HepG2 (cell line): ENCODE measurements around the gene PLEKHO1. TPM values are rescaled to one million over a fixed set of nuclear protein-coding genes. Genes with fewer than 3 reads are reported as not detected.

ENCODE experiments used
- FOXP4 ChIP-seq: sonication (generic); formaldehyde crosslinking; IDR thresholded peaks from 2 replicates; pipeline ENCODE4 v1.4.0; 2020; ENCODE audit warnings: missing genetic modification reagents
- HMG20B ChIP-seq: conservative IDR thresholded peaks from 2 replicates; pipeline ENCODE4 v1.6.1; 2016; ENCODE audit warnings: missing genetic modification reagents, missing compliant biosample characterization
- HMGXB4 ChIP-seq, 2 experiments: sonication (generic) in 1 of 2; formaldehyde crosslinking in 1 of 2; IDR thresholded peaks; 2 replicates each; pipeline versions ENCODE4 v1.4.0 to v1.6.1; 2018 to 2020; ENCODE audit warnings: missing genetic modification reagents in 2 of 2, borderline replicate concordance in 1 of 2, low read depth in 1 of 2, mild to moderate bottlenecking in 1 of 2, missing biosample characterization in 1 of 2
- KAT7 ChIP-seq: IDR thresholded peaks from 2 replicates; pipeline ENCODE4 v1.6.1; 2018; ENCODE audit warnings: borderline replicate concordance, missing compliant biosample characterization
- MTA1 ChIP-seq: sonication (generic); formaldehyde crosslinking; IDR thresholded peaks from 2 replicates; pipeline ENCODE4 v1.4.0; 2020; ENCODE audit warnings: missing genetic modification reagents, mild to moderate bottlenecking, borderline replicate concordance
- PAXIP1 ChIP-seq: sonication (generic); formaldehyde crosslinking; conservative IDR thresholded peaks from 2 replicates; pipeline ENCODE4 v1.4.0; 2020; ENCODE audit warnings: mild to moderate bottlenecking, missing genetic modification reagents, moderate library complexity
- RBFOX2 ChIP-seq: fragments of 200-400 bp; formaldehyde crosslinking; IDR thresholded peaks from 2 replicates; pipeline ENCODE4 v1.6.1; 2017; ENCODE audit warnings: low read depth, mild to moderate bottlenecking, low read length
- UBTF ChIP-seq: sonication (generic); formaldehyde crosslinking; IDR thresholded peaks from 2 replicates; pipeline ENCODE4 v1.4.0; 2020; ENCODE audit warnings: mild to moderate bottlenecking, missing genetic modification reagents
- ZNF547 ChIP-seq: sonication (generic); formaldehyde crosslinking; IDR thresholded peaks from 2 replicates; pipeline ENCODE4 v1.5.1; 2020; ENCODE audit warnings: mild to moderate bottlenecking, missing genetic modification reagents
- ZNF687 ChIP-seq: sonication (generic); formaldehyde crosslinking; IDR thresholded peaks from 2 replicates; pipeline ENCODE4 v1.5.1; 2020; ENCODE audit warnings: mild to moderate bottlenecking, missing genetic modification reagents, moderate library complexity
- ZNF775 ChIP-seq: sonication (generic); formaldehyde crosslinking; IDR thresholded peaks from 2 replicates; pipeline ENCODE4 v1.4.0; 2020; ENCODE audit warnings: missing genetic modification reagents, mild to moderate bottlenecking, moderate library complexity, borderline replicate concordance
- polyA plus RNA-seq, 8 experiments: library from polyadenylated mRNA; depleted of rRNA in 3 of 8; stranded (reverse) in 7 of 8; unstranded in 1 of 8; fragments of >200 nt; fragmentation: Illumina TruSeq in 4 of 8; extraction: Trizol in 4 of 8; gene quantifications; 2 replicates each; pipeline versions ENCODE4 v1.2.1 to v1.2.3, GENCODE V29; 2011 to 2016; ENCODE audit warnings: low read depth in 4 of 8, missing spikeins in 1 of 8, mixed read lengths in 1 of 8; ENCODE audit not compliant: insufficient read depth in 1 of 8
- total RNA-seq, 5 experiments: library from RNA; depleted of rRNA; stranded (reverse); fragments of >200 nt; fragmentation: Illumina TruSeq; extraction: Trizol; gene quantifications; 2 replicates each; pipeline ENCODE4 v1.2.3, GENCODE V29; 2016; ENCODE audit warnings: low read depth in 1 of 5

PLEKHO1 gene
- total and polyA plus RNA-seq, 2 of the 13 experiments (the other 11 are each of a cell fraction or from before 2014, with no cell fraction given), result 9.8 to 10.1 TPM

GRCh38 chr1:150149271-150150132, at the start of gene PLEKHO1 (continued):
- peak in 1 of 2 experiments; percentile 34; a peak in 1 of 4 replicates for TF ChIP-seq HMGXB4 (CRISPR knock-in tag; IDR thresholded peaks at IDR 0.05; ENCODE audit: borderline replicate concordance in 1 of 2, low read depth in 1 of 2)
- 0 out of 2 replicates have a peak, but pooled peaks have one; percentile 24 for TF ChIP-seq HMG20B (CRISPR knock-in tag)
- TF ChIP-seq KAT7 (CRISPR knock-in tag), result 0 out of 2 replicates have a peak, but pooled peaks have one; percentile 15
- TF ChIP-seq UBTF (CRISPR knock-in tag), result peak; percentile 56; the same call in 1 of the 2 replicates
- TF ChIP-seq PAXIP1 (CRISPR knock-in tag), result 0 out of 2 replicates have a peak, but pooled peaks have one; percentile 16
- TF ChIP-seq FOXP4 (CRISPR knock-in tag), result no peak
- peak; percentile 56 for TF ChIP-seq RBFOX2
- 0 out of 2 replicates have a peak, but pooled peaks have one; percentile 44 for TF ChIP-seq ZNF547
- peak; percentile 66; the same call in 1 of the 2 replicates for TF ChIP-seq MTA1
- no peak for TF ChIP-seq ZNF775 (CRISPR knock-in tag)
- peak; percentile 64 for TF ChIP-seq ZNF687 (CRISPR knock-in tag)
